GM18499 (cell line): ENCODE data around the gene RPH3AL.
"Not testable (repeated sequence)": the region's sequence is repeated elsewhere in the genome, so short reads cannot be mapped to it uniquely, and the experiment has no call there.

Experiments used
- ATAC-seq: cut with Tn5 transposase; IDR thresholded peaks from one replicate; pipeline ENCODE4 v1.9.1; 2021; ENCODE audit warnings: moderate number of reproducible peaks; ENCODE audit not compliant: insufficient read depth, unreplicated experiment

RPH3AL gene

DNA sequence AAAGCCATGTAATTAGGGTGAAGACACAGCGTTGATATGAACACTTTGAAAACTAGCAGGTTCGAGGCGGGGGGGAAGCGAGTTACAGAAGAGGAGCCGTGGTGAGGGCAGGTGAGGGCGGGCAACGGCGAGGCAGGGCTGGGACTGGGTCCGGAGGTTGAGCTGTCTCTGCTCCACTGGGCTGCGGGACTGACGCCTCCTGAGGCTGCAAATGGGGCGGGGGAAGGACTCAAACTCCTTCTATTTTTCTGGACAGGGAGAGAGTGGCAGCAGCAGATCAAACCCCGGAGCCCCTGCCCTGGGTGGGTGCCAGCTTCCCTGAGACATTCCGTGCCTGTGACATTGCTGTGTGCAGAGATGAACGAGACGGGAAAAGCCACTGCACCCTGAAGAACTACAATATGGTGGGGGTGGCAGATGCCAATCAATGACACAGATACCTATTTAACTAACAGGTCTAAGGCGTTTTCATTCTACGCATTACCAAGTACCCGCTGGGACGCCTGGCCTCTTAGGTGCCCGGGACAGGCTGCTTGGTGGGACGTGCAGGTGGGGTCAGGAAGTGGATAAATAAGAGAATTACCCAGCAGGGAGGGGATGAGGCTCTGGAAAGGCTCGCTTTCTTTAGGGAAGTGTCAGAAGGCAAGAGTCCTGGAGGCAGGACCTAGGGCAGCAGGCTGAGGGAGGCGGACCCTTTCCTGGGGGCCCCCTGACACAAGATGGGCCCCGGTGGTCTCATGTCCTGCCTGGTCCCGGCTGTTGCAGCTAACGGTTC lies 30.4 kb downstream of the RPH3AL start:
- ATAC-seq, result no peak

DNA sequence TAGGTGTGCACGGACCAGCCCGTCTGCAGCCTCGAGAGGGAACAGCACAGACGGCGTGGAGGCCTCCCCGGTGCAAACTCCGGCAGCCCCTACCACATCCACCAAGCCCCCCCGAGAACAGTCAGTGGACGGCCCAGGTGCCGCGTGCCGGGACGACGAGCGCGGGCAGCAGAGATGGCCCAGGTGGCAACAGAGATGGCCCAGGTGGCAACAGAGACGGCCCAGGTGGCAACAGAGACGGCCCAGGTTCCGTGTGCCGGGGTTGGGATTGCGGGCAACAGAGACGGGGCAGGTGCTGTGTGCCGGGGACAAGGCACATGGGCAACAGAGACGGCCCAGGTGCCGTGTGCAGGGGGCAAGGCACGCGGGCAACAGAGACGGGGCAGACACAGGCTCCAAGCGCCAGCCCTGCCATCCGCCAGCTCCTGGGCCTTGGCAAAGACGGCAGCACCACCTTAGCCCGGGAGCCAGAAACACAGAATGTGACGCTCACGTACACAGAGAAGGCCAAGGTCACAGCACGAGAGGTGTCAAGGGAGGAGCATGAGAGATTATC lies 31.1 kb downstream of the RPH3AL start:
- no peak for ATAC-seq

DNA sequence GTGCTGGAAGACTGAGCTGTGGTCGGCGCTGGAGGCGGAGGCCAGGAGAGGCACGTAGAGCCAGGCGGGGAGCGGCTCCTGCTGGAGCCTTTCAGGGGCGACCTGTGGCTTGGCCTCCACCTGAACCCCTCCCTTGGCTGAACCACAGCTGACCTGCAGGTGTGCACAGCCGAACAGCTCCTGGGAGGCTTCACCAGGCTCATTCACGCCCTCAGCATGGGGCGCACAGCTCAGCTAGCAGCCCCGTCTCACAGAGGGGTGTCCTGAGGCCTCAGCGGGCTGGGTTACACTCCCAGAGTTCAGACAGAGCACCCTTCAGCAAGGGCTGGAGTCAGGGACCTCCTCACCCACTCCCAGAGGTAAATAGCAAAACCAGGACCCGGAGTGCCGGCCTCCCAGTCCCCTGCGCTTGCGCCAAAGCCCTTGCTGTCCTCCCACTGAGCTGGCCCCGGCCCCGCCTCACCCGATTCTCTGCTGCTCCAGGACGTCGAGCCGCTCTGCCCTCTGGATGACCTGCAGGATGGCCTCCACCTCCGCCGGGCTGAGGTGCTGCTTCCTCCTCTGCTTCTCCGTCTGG lies 31.7 kb downstream of the RPH3AL start:
- no peak for ATAC-seq

- ATAC-seq, result no peak
Observed at GRCh38 chr17:320139-320538, 32.5 kb downstream of the RPH3AL start.

GRCh38 chr17:319266-319665 lies 33.3 kb downstream of the RPH3AL start:
- ATAC-seq, result no peak

DNA sequence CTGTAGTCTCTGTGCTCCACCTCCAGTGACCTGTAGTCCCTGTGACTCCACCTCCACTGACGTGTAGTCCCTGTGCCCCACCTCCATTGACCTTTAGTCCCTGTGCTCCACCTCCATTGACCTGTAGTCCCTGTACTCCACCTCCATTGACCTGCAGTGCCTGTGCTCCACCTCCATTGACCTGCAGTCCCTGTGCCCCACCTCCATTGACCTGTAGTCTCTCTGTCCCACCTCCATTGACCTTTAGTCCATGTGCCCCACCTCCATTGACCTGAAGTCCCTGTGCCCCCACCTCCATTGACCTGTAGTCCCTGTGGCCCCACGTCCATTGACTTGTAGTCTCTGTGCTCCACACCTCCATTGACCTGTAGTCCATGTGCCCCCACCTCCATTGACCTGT lies 35.5 kb downstream of the RPH3AL start:
- not testable (repeated sequence) for ATAC-seq

DNA sequence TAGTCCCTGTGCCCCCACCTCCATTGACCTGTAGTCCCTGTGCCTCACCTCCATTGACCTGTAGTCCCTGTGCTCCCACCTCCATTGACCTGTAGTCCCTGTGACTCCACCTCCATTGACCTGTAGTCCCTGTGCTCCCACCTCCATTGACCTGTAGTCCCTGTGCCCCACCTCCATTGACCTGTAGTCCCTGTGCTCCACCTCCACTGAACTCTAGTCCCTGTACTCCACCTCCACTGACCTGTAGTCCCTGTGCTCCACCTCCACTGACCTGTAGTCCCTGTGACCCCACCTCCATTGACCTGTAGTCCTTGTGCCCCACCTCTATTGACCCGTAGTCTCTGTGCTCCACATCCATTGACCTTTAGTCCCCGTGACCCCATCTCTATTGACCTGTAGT lies 37.2 kb downstream of the RPH3AL start:
- not testable (repeated sequence) for ATAC-seq

DNA sequence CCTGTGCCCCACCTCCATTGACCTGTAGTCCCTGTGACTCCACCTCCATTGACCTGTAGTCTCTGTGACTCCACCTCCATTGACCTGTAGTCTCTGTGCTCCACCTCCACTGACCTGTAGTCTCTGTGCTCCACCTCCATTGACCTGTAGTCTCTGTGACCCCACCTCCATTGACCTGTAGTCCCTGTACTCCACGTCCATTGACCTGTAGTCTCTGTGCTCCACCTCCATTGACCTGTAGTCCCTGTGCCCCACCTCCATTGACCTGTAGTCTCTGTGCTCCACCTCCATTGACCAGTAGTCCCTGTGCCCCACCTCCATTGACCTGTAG lies 38.0 kb downstream of the RPH3AL start:
- not testable (repeated sequence) for ATAC-seq

GRCh38 chr17:313911-314613 lies 38.5 kb downstream of the RPH3AL start:
- no peak for ATAC-seq

DNA sequence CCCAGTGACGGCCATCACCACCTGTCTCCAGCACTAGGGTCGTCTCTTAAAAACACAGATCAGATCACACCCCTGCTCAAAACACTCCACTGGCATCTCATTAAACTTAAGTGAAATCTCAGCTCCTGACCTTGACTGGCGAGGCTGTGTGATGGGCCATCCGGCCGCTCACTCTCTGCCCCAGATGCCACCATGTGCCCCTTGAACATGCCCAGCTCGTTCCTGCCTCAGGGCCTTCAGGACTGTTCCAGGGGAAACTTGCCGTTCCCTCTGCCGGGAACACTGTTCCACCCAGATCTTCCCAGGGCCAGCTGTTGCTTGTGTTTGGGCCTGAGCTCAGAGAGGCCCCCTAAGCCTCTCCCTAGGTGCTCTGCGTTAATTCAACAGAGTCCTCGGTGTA lies 39.4 kb downstream of the RPH3AL start:
- ATAC-seq, result no peak

DNA sequence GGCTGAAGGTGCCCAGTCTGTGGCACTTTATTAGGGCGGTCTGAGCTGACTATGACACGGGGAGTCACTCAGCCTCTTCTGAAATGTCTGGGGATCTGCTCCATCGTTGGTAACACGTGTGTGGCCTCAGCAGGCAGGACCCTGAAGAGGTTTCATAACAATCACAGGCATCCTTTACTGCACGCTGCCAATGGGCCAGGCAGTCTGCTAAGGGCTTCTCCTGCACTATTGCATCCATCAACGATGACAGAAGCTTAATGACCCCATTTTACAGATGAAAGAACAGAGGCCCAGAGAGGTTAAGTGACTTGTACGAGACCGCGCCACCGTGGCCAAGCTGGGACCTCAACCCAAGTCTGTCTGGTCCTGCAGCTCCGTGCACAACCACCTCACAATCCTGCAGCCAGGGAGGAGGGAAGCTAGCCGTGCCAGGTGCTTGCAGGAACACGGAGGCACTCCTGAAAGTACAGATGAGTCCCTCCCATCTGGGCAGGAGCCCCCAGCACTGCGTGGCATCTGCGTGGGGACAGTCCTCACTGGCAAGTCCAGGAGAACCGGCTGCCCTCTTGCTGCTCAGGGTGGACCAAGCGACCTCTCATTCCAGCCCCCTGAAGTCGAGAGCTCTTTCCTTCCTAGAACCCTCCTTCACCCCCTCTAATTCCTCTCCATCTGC lies 40.0 kb downstream of the RPH3AL start:
- ATAC-seq, result no peak

- no peak for ATAC-seq
Observed at GRCh38 chr17:311119-311782, 41.4 kb downstream of the RPH3AL start.

DNA sequence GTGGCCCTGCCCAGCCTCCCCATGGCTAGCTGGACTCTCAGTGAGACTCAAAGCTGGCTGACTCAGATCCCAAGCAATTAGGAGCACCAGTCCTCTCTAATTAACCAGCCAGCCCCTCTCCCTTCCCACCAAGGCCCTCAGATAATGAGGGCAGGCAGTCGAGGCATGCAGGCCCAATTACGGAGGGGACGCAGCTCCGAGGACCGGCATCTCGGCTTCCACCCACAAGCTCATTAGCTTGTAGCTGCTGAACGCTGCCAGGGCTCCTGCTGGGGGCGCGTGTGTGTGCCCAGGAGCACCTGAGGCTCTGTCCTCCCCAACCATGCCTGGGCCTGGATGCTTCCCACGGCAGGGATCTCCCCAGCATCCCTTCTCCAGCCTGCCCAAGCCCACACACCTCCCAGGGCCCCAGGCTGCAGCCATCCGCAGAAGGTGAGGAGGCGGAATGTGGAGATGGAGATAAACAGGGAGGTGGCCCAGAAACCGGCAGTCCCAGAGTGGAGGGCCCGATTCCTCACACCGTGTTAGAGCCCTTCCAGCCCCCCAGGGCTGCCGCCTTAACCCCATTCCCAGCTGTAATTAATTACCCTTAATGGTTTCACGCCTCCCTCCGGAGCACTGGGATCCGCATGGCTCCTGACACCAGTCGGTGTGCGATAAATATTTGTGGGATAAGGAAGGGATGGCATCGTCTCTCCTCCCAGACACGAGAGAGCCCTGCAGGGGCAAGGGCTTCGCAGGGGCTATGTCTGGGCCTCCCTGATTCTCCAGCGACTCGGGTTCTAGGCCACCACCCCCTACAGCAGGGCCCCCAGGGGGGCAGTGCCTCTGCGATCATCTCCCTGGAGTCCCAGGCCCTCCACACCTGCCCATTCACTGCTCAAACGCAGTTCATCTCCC lies 42.2 kb downstream of the RPH3AL start:
- ATAC-seq, result no peak

DNA sequence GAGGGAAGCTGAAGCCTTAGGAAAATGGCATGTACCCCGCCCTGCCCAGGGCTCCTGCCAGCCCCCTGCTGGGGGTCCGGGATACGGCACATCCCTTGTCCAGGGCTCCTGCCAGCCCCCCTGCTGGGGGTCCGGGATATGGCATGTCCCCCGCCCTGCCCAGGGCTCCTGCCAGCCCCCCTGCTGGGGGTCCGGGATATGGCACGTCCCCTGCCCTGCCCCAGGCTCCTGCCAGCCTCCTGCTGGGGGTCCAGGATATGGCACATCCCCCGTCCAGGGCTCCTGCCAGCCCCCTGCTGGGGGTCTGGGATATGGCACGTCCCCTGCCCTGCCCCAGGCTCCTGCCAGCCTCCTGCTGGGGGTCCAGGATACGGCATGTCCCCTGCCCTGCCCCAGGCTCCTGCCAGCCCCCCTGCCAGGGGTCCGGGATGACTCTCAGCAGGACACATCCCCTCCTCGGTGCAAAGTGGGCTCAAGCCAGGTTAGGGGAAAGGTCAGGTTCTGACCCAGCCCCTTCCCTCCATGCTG lies 43.2 kb downstream of the RPH3AL start:
- no peak for ATAC-seq

GRCh38 chr17:307741-308507 lies 44.7 kb downstream of the RPH3AL start:
- ATAC-seq, result no peak

DNA sequence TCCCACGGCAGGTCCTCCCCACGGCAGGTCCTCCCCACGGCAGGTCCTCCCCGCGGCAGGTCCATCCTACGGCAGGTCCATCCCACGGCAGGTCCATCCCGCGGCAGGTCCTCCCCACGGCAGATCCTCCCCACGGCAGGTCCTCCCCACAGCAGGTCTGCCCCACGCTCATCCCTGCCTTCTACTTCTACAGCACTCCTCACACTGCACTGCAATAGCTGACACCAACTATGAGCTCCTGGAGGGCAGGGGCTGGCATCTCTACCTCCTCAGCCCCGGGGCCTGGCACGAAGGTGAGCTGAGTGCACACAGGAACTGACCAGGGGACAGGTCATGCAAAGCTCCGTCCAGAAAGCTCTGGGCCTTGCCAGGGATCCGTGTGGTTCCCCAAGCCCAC lies 45.3 kb downstream of the RPH3AL start:
- ATAC-seq, result no peak

DNA sequence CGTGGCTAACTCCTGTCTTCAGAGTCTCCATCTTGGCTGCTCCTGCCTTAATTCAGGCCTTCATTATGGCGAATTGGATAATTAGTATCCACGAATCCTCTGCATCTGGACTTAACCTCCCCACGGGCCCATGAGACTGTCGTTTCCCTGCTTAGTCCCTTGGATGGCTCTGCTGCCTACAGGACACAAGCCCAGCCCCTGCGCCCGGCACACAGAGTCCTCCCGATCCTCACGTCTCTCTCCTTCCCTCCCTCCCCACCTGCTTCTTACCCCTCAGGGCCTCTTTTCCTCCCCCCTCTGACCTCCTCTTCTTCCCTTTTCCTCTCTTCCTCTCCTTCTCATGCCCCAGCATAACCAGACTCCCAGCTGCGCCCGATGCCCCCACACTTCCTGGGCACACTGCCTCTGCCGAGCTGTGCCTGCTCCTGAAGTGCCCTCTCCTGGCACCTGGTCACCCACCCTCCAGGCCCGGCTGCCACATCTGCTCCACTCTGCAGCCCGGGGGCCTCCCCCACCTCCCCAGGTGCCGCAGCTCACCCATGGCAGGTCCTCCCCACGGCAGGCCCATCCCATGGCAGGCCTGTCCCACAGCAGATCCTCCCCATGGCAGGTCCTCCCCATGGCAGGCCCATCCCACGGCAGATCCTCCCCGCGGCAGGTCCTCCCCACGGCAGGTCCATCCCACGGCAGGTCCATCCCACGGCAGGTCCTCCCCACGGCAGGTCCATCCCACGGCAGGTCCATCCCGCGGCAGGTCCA lies 45.9 kb downstream of the RPH3AL start:
- ATAC-seq, result no peak

DNA sequence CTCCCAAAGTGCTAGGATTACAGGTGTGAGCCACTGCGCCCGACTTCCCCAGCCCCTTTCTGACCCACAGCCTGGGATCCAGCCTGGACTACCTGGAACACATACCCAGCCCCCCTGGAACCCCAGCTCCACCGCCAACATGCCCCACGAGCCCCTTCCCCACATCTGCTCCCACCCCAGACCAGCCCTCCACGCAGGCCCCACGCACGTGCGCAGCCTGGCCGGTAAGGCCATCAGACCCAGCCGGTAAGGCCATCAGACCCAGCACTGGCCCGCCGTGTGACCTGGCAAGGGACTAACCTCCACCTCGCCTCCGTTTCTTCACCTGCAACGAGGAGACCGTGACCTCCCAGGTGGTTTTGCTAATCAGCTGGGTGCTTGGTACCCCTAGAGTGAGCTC lies 46.5 kb downstream of the RPH3AL start:
- ATAC-seq, result no peak
